ENCODE data around the gene SLC6A16. TPM values are rescaled to one million over a fixed set of nuclear protein-coding genes. Genes with fewer than 3 reads are reported as not detected.

Gene SLC6A16
- total and polyA plus RNA-seq, 10 donors, result 2.1 to 6.9 (median 3.9) TPM

DNA sequence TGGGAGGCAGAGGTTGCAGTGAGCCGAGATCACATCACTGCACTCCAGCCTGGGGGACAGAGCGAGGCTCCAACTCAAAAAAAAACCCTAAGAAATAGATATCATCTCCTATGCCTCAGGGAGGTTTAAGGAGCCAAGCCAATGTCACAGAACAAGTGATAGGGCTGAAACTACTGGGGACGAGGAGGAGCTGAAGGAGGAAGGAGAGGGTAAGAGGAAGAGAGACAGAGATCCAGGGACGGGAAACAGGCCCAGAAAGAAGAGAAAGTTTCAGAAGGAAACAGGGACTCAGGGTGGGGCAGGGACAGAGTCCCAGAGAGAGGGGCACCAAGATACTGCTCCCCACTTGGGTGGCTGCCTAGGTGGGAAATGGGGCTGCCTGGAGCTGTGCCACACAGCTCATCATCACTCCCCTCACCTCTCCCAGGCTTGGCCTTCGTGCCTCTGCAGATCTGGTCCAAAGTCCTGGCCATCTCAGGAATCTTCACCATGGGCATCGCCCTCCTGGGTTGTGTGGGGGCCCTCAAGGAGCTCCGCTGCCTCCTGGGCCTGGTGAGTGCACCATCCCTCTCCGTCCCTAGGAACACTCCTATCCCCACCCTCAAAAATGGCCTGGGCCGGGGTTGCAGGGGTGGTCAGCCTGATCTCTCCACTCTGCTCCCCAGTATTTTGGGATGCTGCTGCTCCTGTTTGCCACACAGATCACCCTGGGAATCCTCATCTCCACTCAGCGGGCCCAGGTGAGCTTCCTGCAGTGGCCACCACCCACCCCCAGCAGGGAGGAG, 11.7 kb upstream of the SLC6A16 start:
- H3K4me3 ChIP-seq, result peak overlapping the region; percentile 46 to 79 (median 66)
- peaks cover 0 to 52% (median 31%) of the 10 kb centered on the region in 6 donors for H3K36me3 ChIP-seq
- no peaks in the 10 kb centered on the region for H3K9me3 ChIP-seq
- peak overlapping the region in 7 of 8 donors; percentile 86 to 95 (median 89) for H3K27ac ChIP-seq
- intact Hi-C loops (cut with DNase I; ENCODE audit: low total_unique reads), result no loop called here
- peaks cover 21 to 98% (median 92%) of the 10 kb centered on the region in 6 donors for H3K4me1 ChIP-seq
- H3K27me3 ChIP-seq (replicated peaks in 1 of 7), result no peaks in the 10 kb centered on the region
- TF ChIP-seq POLR2AphosphoS5 (IDR thresholded peaks at IDR 0.05) (peak in 1 of 3 donors; percentile 12), POLR2A (IDR thresholded peaks at IDR 0.05) (no peak)
- TF ChIP-seq, protein P1, sequence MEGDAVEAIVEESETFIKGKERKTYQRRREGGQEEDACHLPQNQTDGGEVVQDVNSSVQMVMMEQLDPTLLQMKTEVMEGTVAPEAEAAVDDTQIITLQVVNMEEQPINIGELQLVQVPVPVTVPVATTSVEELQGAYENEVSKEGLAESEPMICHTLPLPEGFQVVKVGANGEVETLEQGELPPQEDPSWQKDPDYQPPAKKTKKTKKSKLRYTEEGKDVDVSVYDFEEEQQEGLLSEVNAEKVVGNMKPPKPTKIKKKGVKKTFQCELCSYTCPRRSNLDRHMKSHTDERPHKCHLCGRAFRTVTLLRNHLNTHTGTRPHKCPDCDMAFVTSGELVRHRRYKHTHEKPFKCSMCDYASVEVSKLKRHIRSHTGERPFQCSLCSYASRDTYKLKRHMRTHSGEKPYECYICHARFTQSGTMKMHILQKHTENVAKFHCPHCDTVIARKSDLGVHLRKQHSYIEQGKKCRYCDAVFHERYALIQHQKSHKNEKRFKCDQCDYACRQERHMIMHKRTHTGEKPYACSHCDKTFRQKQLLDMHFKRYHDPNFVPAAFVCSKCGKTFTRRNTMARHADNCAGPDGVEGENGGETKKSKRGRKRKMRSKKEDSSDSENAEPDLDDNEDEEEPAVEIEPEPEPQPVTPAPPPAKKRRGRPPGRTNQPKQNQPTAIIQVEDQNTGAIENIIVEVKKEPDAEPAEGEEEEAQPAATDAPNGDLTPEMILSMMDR (IDR thresholded peaks at IDR 0.05 in 8 of 11, conservative IDR thresholded peaks at IDR 0.05 in 3 of 11), result no peak
- peak; percentile 61 for DNase-seq
- 75 to 85% (median 79%) methylated on average over 8 to 10 of the region's 10 CpGs for WGBS, 5 donors

DNA sequence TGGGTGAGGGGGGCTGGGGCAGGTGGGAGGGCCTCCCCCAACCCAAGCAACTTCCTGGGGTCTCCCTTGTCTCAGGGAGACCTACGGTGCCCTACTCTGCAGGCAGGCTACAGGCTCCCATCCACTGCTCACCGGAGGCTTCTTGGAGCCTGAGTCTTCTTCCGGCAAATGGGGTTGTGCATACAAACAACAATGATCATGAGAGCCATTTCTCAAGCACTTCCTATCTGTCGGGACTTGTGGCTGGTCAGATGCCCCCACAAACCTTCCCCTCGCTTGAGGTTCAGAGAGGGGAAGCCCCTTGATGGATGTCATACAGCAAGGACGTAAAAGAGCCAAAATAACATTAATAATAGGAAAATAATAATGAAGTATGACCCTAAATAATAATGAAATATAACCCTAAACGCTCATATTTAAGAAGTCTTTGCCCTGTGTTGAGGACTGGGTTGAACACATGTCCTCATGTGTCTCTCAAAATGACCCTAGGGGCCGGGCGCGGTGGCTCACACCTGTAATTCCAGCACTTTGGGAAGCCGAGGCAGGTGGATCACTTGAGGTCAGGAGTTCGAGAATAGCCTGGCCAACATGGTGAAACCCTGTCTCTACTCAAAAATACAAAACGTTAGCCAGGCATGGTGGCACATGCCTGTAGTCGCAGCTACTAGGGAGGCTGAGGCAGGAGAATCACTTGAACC, 10.9 kb upstream of the SLC6A16 start:
- peak; percentile 65 for DNase-seq
- TF ChIP-seq, protein P1 (IDR thresholded peaks at IDR 0.05 in 8 of 11, conservative IDR thresholded peaks at IDR 0.05 in 3 of 11), result no peak
- TF ChIP-seq POLR2AphosphoS5 (IDR thresholded peaks at IDR 0.05) (peak in 2 of 3 donors; percentile 16 to 41), POLR2A (IDR thresholded peaks at IDR 0.05) (no peak)
- Histone ChIP-seq H3K27ac (peak overlapping the region; percentile 61 to 95 (median 88)), H3K4me1 (peaks cover 19 to 98% (median 92%) of the 10 kb centered on the region in 6 donors), H3K27me3 (replicated peaks in 1 of 7) (no peaks in the 10 kb centered on the region), H3K36me3 (peaks cover 0 to 49% (median 24%) of the 10 kb centered on the region in 6 donors), H3K4me3 (peak overlapping the region; percentile 46 to 79 (median 66)), H3K9me3 (no peaks in the 10 kb centered on the region)
- WGBS, 5 donors, result 50 to 57% (median 52%) methylated on average over 14 of the region's 14 CpGs
- intact Hi-C loops (cut with DNase I; ENCODE audit: low total_unique reads), result no loop called here

DNA sequence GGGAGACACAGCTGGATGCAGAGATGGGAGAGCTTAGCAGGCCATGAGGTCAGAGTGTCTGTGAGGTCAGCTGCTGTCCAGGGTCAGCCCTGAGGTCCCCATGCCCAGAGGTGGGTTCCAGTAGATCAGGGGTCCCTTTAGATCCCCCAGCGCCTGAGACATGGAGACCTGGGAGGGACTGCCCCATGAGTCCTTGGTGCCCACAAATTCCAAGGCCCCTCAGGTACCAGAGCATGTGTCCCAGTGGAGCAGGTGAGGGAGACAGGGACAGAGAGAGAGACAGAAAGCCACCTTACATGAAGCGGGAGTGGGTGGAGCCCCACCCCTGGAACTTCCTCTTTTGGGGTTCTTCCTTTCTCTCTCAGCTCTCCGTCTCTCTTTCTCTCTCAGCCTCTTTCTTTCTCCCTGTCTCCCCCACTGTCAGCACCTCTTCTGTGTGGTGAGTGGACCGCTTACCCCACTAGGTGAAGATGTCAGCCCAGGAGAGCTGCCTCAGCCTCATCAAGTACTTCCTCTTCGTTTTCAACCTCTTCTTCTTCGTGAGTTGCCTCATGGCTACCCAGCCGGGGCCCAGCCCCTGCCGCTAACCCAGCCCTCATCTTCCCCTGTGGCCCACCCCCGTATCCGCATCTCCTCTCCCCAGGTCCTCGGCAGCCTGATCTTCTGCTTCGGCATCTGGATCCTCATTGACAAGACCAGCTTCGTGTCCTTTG, 10.2 kb upstream of the SLC6A16 start, which contains the start of gene CD37:
CD37 (plus strand) TSS at position 336 of the 713 bp plus-strand sequence; CDS start at position 471, 135 bp downstream.
- TF ChIP-seq POLR2AphosphoS5 (IDR thresholded peaks at IDR 0.05) (peak; percentile 49 to 64 (median 62)), POLR2A (IDR thresholded peaks at IDR 0.05) (no peak)
- TF ChIP-seq, protein P1 (IDR thresholded peaks at IDR 0.05 in 8 of 11, conservative IDR thresholded peaks at IDR 0.05 in 3 of 11), result no peak
- H3K27ac ChIP-seq, result peak within 1 kb of the TSS; percentile 61 to 95 (median 88)
- WGBS, 5 donors, result 19 to 32% (median 26%) methylated on average over 13 of the region's 13 CpGs
- peak; percentile 90 for DNase-seq
- H3K27me3 ChIP-seq (replicated peaks in 1 of 7), result no peaks in the 10 kb centered on the region
- peaks cover 12 to 98% (median 92%) of the 10 kb centered on the region in 6 donors for H3K4me1 ChIP-seq
- peaks cover 0 to 49% (median 22%) of the 10 kb centered on the region in 6 donors for H3K36me3 ChIP-seq
- intact Hi-C loops (cut with DNase I; ENCODE audit: low total_unique reads), result no loop called here
- peak within 1 kb of the TSS; percentile 46 to 79 (median 66) for H3K4me3 ChIP-seq
- H3K9me3 ChIP-seq, result no peaks in the 10 kb centered on the region

All from spleen (tissue), 11 donors.